ENCODE results near the gene SLC26A1. TPM values are rescaled to one million over a fixed set of nuclear protein-coding genes. Genes with fewer than 3 reads are reported as not detected.

Gene SLC26A1
- polyA plus RNA-seq, 1 donor from 2014 or later: 0.12 TPM

DNA sequence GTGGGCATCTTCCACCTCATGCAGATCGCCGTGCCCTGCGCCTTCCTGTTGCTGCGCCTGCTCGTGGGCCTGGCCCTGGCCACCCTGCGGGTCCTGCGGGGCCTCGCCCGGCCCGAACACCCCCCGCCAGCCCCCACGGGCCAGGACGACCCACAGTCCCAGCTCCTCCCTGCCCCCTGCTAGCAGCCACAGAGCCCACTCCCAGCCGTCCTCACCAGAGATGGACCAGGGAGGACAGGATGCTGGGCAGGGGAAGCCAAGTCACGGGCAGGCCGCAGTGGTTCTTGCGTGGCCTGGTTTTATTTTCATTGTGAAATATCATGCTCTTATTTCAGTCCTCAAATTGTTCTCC, 34.9 kb downstream of the SLC26A1 start:
- Histone ChIP-seq H3K9me2 (ENCODE audit: insufficient read depth, low read length) (no peaks in the 10 kb centered on the region), H2AFZ (ENCODE audit: low read depth, low read length) (no peak overlapping the region), H3K79me2 (replicated peaks; ENCODE audit: insufficient read depth, low read length) (no peaks in the 10 kb centered on the region), H3F3A (ENCODE audit: insufficient read depth, low read length, poor library complexity, severe bottlenecking) (no peaks in the 10 kb centered on the region), H3K27ac (ENCODE audit: low read length) (no peak overlapping the region), H3K9ac (ENCODE audit: low read length) (no peak overlapping the region), H3K36me3 (ENCODE audit: insufficient read depth, low read length) (no peaks in the 10 kb centered on the region), H4K20me1 (ENCODE audit: insufficient read depth) (no peaks in the 10 kb centered on the region), H3K27me3 (ENCODE audit: insufficient read depth, low read depth, low read length) (no peaks in the 10 kb centered on the region), H3K4me2 (ENCODE audit: low read length) (no peak overlapping the region), H3K9me3 (ENCODE audit: low read length) (no peaks in the 10 kb centered on the region), H3K4me3 (ENCODE audit: low read length) (no peak overlapping the region)
- TF ChIP-seq EZH2 (IDR thresholded peaks at IDR 0.05; ENCODE audit: borderline replicate concordance, insufficient read depth, low read length, poor library complexity, severe bottlenecking) (no peak), TAF1 (IDR thresholded peaks at IDR 0.05; ENCODE audit: low read depth) (no peak), POLR2AphosphoS5 (IDR thresholded peaks at IDR 0.05) (no peak), CTCF (IDR thresholded peaks at IDR 0.05; ENCODE audit: poor library complexity, severe bottlenecking) (no peak), REST (IDR thresholded peaks at IDR 0.05; ENCODE audit: borderline replicate concordance) (no peak), MXI1 (conservative IDR thresholded peaks at IDR 0.05; ENCODE audit: poor library complexity, severe bottlenecking) (no peak), SMC3 (conservative IDR thresholded peaks at IDR 0.05; ENCODE audit: poor library complexity) (no peak), EP300 (conservative IDR thresholded peaks at IDR 0.05; ENCODE audit: poor library complexity, severe bottlenecking) (no peak)

DNA sequence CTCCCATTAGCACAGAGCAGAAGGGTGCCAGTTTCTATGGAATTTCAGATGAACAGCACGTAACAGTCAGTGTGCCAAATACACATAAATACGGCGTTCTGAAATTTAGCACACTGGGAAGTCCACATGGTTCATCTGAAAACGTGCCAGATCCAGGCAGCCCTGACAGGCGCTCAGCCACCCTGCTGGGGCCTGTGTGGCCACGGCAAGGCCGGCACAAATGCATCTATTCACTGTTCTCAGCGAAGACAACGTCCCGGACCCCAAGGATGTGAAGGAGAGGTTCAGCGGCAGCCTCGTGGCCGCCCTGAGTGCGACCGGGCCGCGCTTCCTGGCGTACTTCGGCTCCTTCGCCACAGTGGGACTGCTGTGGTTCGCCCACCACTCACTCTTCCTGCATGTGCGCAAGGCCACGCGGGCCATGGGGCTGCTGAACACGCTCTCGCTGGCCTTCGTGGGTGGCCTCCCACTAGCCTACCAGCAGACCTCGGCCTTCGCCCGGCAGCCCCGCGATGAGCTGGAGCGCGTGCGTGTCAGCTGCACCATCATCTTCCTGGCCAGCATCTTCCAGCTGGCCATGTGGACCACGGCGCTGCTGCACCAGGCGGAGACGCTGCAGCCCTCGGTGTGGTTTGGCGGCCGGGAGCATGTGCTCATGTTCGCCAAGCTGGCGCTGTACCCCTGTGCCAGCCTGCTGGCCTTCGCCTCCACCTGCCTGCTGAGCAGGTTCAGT, 35.5 kb downstream of the SLC26A1 start:
- H3K9me2 ChIP-seq (ENCODE audit: insufficient read depth, low read length): no peaks in the 10 kb centered on the region
- H3K9ac ChIP-seq (ENCODE audit: low read length): no peak overlapping the region
- no peaks in the 10 kb centered on the region for H3K27me3 ChIP-seq (ENCODE audit: insufficient read depth, low read depth, low read length)
- H2AFZ ChIP-seq (ENCODE audit: low read depth, low read length): no peak overlapping the region
- H3K79me2 ChIP-seq (replicated peaks; ENCODE audit: insufficient read depth, low read length): no peaks in the 10 kb centered on the region
- no peak for TF ChIP-seq REST (IDR thresholded peaks at IDR 0.05; ENCODE audit: borderline replicate concordance)
- no peak for TF ChIP-seq SMC3 (conservative IDR thresholded peaks at IDR 0.05; ENCODE audit: poor library complexity)
- TF ChIP-seq CTCF (IDR thresholded peaks at IDR 0.05; ENCODE audit: poor library complexity, severe bottlenecking): no peak
- no peak for TF ChIP-seq MXI1 (conservative IDR thresholded peaks at IDR 0.05; ENCODE audit: poor library complexity, severe bottlenecking)
- TF ChIP-seq RAD21 (conservative IDR thresholded peaks at IDR 0.05): no peak
- no peak for TF ChIP-seq POLR2AphosphoS5 (IDR thresholded peaks at IDR 0.05)
- no peak for TF ChIP-seq EP300 (conservative IDR thresholded peaks at IDR 0.05; ENCODE audit: poor library complexity, severe bottlenecking)
- no peak for TF ChIP-seq EZH2 (IDR thresholded peaks at IDR 0.05; ENCODE audit: borderline replicate concordance, insufficient read depth, low read length, poor library complexity, severe bottlenecking)
- TF ChIP-seq TAF1 (IDR thresholded peaks at IDR 0.05; ENCODE audit: low read depth): no peak
- no peaks in the 10 kb centered on the region for H3F3A ChIP-seq (ENCODE audit: insufficient read depth, low read length, poor library complexity, severe bottlenecking)
- no peaks in the 10 kb centered on the region for H3K36me3 ChIP-seq (ENCODE audit: insufficient read depth, low read length)
- no peak overlapping the region for H3K4me2 ChIP-seq (ENCODE audit: low read length)
- H3K9me3 ChIP-seq (ENCODE audit: low read length): no peaks in the 10 kb centered on the region
- no peak overlapping the region for H3K27ac ChIP-seq (ENCODE audit: low read length)
- no peaks in the 10 kb centered on the region for H4K20me1 ChIP-seq (ENCODE audit: insufficient read depth)
- no peak overlapping the region for H3K4me3 ChIP-seq (ENCODE audit: low read length)

Data from neural cell (in vitro differentiated cells).